ENCODE results near the gene PTGDS.

DNA sequence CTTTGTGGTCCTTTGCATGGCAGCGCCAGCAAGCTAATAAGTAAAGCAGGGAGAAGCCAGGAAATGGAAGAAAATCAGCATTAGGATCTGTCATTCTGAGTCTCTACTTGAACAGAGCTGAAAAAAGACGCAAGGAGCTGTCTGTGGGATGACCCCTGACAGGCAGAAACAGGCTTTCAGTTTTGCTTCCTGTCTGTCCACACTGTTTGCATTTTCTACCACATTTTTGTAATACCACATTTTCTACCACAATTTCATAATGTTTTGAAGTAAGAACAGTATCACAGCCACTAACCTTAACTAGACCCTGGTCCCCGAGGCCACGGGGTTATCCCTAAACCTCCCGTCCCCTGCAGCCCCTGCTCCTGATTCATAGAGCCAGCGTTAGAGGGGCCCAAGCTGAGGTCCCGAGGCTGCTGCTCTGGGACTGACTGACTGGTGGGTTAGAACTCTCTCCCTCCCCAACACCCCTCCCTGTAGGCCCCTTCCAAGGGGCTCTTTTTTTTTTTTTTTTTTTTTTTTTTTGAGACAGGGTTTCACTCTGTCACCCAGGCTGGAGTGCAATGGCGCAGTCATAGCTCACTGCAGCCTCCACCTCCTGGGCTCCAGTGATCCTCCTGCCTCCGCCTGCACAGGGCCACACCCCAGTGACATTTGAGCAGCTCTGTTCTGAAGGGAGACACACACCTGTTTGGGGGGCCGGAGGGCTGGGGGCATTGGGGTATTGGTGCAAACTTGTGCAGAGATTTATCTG, 23.1 kb downstream of the PTGDS start:
- TF ChIP-seq, protein P1, sequence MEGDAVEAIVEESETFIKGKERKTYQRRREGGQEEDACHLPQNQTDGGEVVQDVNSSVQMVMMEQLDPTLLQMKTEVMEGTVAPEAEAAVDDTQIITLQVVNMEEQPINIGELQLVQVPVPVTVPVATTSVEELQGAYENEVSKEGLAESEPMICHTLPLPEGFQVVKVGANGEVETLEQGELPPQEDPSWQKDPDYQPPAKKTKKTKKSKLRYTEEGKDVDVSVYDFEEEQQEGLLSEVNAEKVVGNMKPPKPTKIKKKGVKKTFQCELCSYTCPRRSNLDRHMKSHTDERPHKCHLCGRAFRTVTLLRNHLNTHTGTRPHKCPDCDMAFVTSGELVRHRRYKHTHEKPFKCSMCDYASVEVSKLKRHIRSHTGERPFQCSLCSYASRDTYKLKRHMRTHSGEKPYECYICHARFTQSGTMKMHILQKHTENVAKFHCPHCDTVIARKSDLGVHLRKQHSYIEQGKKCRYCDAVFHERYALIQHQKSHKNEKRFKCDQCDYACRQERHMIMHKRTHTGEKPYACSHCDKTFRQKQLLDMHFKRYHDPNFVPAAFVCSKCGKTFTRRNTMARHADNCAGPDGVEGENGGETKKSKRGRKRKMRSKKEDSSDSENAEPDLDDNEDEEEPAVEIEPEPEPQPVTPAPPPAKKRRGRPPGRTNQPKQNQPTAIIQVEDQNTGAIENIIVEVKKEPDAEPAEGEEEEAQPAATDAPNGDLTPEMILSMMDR (IDR thresholded peaks at IDR 0.05; ENCODE audit: borderline replicate concordance, extremely low read depth, low read length, poor library complexity, severe bottlenecking): no peak
- no peak for TF ChIP-seq EZH2 (IDR thresholded peaks at IDR 0.05; ENCODE audit: borderline replicate concordance, low read depth, low read length, severe bottlenecking)

Data from DND-41 (cell line).